T-helper 2 cell treated with Interferon-gamma antibody and Interleukin-4, amounts not matched to agents 100 ng/mL and 5 ng/mL, for 36 hours (primary cell): ENCODE measurements around the gene RNPC3. TPM values are rescaled to one million over a fixed set of nuclear protein-coding genes. Genes with fewer than 3 reads are reported as not detected.

ENCODE experiments used
- intact Hi-C: fragments of 100-400 bp; cut with micrococcal nuclease; formaldehyde crosslinking; loops from one replicate; pipeline ENCODE4 v1.15.1; 2023
- total RNA-seq: library from RNA; stranded (reverse); gene quantifications from 2 replicates; pipeline ENCODE4 v1.2.3, GENCODE V29; 2022

The RNPC3 gene, protein sequence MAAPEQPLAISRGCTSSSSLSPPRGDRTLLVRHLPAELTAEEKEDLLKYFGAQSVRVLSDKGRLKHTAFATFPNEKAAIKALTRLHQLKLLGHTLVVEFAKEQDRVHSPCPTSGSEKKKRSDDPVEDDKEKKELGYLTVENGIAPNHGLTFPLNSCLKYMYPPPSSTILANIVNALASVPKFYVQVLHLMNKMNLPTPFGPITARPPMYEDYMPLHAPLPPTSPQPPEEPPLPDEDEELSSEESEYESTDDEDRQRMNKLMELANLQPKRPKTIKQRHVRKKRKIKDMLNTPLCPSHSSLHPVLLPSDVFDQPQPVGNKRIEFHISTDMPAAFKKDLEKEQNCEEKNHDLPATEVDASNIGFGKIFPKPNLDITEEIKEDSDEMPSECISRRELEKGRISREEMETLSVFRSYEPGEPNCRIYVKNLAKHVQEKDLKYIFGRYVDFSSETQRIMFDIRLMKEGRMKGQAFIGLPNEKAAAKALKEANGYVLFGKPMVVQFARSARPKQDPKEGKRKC
- 23.9 and 25.4 TPM in 2 replicates for total RNA-seq

DNA sequence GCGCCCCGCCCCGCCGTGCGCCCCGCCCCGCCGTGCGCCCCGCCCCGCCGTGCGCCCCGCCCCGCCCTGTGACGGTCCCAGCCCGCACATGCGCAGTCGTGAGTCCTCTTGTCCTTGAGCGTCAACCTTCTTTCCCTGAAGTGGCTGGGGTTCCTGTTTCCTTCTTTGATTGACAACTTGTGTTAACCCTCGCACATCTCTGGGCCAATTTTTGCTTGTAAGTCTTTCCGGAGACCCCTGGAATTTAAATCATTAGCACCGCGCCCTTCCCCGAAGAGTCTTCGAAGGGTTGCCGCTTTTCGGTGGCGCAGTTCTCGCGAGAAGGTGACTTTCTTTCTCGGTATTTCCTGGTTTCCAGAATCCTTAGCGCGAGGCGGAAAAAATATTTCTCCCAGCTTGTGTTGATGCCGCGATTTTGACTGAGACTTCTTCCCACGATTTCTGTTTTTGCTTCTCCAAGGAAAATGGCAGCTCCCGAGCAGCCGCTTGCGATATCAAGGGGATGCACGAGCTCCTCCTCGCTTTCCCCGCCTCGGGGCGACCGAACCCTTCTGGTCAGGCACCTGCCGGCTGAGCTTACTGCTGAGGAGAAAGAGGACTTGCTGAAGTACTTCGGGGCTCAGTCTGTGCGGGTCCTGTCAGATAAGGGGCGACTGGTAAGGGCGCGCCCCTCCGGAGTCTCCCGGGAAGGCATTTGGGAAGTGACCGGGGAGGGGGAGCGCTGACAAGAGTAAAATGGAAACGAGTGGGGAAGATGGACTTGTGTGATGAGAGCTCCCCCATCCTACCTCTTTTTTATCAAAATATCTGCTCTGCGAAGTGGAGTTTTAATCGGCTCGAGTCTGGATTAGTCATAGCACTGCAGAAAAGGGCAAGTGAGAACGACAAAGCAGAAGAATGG, at the start of gene RNPC3:
Gene RNPC3 (plus strand): TSS at position 93 of the 901 bp plus-strand sequence. CDS start 372 bp downstream, at position 465.
- intact Hi-C loops = no loop called here

DNA sequence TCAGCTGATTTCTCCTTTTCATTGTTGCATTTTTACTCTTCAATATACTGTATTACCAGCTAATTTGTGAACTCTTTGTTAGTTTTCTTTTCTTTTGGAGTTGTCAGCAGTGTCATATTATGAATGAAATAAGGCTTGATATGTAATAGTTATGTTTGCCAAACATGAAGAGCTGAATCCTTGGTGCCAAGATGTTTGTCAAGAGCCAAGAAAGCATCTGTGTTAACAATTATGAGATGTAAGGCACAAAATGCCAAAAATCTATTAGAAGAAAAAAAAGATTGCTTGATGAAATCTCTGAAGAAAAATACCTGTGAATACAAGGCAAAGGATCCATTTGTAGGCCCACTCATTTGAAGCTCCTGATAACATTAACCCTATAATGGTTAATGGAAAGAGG, 48.4 kb upstream of the RNPC3 start:
- intact Hi-C loops = no loop called here

DNA sequence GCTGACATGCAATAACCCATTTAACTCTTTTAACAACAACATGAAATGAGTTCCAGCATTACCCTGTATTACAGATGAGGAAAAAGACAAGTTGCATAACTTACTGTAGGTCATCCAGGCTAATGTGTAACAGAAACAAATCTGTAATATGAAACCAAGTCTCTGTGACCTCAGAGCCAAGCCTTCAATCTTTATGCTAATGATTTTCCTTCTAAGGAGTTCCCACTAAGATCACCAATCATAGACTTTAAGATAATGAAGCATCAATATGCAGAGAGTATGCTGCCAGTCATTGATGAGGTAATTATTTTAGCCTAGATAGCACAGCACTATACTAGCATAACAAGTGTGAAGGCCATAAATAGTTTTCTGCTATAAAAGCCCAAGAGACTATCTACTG, 35.6 kb upstream of the RNPC3 start:
- intact Hi-C loops = no loop called here

DNA sequence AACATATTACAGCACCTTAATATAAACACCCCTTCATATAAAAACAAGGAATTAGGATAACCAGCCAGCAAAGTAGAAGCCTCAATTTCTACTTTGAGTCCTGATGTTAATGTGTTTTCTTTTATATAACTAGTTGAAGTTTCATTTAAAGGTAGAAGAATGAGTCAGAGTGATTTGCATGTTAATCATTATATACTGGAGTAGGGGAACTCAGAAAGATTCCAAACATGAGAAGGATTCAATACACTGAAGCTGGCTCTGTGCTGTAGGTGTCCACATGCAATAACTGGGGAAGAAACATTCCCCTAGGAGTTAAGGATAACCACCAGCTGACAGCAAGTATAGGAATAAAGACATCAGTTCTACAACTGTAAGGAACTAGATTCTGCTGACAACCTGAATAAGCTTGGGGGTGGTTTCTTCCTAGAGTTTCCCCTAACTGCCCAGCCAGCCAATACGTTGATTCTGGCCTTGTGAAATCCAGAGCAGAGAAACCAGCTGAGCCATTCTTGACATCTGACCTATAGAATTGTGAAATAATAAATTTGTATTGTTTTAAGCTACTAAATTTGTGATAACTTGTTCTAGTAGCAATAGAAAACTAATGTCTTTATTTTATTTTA, 33.4 kb upstream of the RNPC3 start:
- intact Hi-C loops = no loop called here

DNA sequence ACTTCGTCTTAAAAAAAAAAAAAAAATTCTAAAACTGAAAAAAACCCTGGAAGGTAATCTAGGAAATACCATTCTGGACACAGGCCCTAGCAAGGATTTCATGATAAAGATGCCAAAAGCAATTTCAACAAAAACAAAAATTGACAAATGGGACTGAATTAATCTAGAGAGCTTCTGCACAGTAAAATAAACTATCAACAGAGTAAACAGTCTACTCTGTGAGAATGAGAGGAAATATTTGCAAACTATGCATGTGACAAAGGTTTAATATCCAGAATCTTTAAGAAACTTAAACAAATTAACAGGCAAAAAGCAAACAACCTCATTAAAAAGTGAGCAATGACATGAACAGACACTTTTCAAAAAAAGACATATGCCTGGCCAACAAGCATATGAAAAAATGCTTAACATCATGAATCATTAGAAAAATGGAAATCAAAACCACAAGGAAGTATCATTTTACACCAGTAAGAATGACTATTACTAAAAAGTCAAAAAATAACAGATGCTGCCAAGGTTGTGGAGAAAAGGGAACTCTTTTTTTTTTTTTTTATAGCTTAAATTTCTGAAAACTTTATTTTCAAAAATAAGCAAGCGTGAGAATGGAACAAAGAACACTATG, 29.4 kb upstream of the RNPC3 start:
- intact Hi-C loops = no loop called here

DNA sequence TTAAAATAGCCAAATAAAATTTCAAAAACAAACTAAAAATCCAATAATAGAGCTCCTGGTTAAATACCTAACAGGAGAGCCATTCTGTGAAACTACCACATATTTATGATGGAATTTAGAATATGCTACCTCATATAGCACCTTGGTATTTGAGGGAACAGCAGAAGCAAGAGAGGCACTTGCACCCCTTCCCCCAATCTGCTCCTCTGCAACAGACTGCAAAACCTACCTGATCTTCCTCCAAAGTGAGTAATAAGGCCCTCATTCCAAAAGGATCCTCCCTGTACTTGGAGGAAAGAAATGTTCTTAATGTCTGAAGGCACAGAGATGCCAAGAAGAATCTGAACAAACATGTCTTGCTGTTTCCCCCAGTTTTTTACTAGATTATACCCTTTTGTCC, 28.1 kb upstream of the RNPC3 start:
- intact Hi-C loops = no loop called here

DNA sequence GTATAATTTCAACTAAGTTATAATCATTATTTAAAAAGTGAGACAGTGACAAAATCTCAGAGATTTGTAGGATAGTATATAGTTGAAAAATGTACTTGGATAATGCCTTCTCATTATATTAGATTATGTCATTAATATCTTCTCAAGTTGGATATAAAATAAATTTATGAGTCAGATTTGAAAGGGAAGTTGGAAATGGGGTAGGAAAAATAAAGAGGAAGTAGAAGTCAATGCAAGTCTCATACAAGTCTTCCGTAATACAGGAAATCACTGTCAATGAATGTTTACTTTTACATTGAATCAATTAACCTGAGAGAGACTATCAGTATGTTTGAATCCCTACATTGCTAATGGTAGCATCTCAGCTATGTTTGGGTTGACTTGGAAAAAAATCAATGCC, 16.2 kb upstream of the RNPC3 start:
- intact Hi-C loops = no loop called here

DNA sequence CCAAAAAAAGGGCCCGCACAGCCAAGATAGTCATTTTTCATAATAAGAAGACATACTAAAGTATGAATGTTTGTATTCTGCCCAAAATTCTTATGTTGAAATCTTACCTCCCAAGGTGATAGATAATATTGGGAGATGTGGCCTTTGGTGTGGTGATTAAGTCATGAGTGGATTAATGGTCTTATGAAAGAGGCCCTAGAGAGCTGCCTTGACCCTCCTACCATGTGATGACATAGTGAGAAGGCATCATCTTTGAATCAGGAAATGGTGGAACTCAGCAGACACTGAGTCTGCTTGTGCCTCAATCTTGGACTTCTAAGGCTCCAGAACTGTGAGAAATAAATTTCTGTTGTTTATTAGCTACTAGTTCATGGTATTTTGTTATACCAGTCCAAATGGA, 11.8 kb upstream of the RNPC3 start:
- intact Hi-C loops = loop anchor here (2.0 to 10.0 kb wide), 2 partner anchors 113 to 1989 kb away; no protein-coding TSS in a partner anchor

DNA sequence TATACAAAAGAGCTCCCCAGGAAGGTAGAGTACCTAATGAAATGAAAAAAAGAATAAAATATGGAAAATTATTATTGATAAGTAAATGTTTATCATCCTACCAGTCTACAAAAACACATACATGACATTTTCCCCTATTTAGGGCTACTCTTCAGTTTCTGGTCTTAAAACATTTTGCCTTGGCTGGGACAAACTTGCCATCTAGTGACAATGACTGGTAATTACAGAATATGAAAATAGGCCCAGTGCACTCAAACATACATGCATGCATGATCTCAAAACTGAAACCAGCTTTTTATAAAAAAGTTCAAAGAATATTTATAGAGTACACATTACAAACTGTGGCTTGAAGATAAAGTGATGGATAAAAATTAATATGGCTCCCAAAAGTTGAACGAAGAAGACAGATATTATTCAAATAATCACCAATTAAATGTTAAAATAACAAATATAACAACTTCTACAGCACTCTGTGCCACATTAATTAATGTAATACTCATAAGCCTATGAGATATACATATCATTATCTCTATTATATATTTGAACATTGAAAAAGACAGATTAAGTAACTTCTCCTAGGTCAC, 10.5 kb upstream of the RNPC3 start:
- intact Hi-C loops = loop anchor here (2.0 to 10.0 kb wide), 2 partner anchors 114 to 1990 kb away; no protein-coding TSS in a partner anchor

DNA sequence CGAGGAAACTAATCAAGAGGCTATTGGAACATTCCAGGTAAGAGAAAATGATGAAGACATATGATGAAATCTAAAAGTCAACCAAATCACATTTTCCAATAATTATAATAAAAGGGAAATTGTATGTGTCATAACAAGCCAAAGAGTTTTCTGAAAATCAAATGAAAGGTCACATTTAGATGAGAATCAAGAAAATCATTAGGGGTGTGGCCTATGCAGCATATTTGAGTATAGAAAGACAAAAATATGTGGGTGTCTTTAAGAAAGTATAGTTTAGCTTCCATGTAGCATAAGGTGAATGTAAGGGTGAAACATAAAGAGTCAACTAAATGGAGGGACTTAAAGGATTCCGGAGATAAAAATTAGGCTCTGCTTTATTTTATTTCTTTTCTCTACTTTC, 9.2 kb upstream of the RNPC3 start:
- intact Hi-C loops = loop anchor here (10.0 kb wide), 1 partner anchor 1991 kb away; no protein-coding TSS in a partner anchor

DNA sequence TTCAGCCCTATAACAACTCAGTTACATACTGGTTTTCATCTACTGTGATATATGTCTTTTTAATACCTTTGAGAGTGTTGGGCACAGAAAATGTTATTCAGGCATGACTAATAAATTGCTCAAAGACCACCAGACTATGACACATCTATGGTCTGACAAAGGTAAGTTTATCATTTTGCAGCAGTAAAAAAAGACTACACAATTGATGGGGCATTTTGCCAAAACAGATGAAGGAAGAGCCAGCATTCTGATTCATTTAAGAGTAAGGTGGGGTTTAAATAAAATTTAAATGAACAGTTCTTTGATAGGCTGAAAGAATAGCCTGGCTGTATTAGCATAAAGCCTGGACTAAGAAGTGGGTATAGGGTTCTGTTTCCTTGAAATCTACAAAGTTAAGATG, 8.8 kb upstream of the RNPC3 start:
- intact Hi-C loops = loop anchor here (10.0 kb wide), 1 partner anchor 1992 kb away; no protein-coding TSS in a partner anchor

DNA sequence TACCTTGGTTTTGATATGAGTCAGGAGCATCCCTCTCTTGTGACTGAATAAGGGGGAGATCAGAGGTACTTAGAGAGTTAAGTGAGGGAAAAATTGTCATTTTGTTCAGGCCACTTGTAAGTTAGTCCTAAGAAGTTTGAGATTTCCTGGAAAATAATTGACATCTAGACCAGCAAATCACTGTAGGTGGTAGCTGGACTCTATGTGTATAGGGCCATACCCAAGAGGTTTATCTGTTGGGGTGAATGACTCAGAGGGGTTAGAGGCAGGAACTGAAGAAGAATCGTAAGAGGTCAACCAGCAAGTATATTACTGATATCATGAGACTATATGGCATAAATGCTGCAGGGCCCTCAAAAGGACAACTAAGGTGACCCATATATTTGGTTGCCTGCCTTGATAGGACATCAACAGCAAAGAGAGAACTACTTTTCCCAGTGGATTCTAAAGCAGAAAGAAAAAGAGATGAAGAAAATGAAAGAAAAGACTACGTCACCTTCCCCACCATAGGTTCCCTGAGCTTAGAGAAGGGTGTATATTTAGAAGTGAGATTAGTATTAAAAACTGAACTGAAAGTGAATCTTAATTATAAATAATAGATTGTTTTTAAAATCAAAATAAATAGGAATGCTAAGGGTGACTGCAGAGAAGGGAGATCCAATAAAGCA, 8.0 kb upstream of the RNPC3 start:
- intact Hi-C loops = loop anchor here (10.0 kb wide), 1 partner anchor 1993 kb away; no protein-coding TSS in a partner anchor

DNA sequence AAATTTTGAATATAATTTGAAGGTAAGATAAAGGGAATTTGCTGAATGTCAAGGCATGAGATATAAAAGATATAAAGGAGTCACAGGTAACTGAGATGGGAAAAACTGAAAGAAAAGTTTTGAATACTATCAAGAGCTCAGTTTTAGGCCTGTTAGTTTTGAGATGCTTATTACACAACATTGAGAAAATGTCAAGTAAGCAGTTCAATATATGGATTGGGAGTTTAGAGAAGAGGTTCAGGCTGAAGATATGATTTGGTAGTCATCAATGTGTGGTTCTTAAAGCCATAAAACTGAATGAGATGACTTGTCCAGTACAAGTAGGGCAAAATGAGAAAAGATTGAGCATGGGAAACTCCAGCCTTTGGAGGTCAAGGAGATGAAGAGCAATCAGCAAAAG, 4.7 kb upstream of the RNPC3 start:
- intact Hi-C loops = no loop called here

DNA sequence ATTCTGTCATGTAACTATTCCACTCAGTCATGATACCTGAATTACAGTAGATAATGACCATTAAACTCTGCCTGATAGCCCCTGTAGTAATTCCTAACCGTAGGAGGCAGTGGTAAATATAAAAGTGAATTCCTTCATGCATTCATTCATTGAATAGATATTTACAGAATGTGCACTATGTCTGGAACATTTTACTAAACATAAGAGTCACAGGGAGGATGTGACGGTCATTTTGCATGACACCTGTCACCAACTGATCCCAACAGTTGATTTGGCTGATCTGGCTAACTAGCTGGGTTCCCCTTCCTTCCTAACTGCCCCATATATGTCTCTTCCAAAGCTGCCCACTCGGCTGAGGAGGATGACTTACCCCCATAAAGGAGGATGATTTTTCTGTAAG, 2.2 kb upstream of the RNPC3 start:
- intact Hi-C loops = no loop called here

DNA sequence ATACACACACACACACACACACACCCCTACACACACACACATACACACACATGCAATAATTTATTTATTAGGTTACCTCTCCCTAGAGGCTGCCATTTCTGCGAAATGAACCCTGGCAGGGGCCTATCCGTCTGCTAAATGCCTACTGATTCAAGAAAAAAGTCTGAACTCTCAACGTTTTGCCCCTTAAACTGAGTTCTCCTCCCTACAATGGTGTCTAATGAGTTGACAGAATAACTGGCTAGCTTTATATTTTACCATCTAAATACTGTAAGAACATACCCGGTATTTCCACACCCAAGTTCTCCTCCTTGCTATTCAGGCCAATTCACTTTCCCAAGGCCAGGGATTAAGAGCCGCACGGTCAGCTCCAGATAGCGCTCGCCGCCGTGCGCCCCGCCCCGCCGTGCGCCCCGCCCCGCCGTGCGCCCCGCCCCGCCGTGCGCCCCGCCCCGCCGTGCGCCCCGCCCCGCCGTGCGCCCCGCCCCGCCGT, 339 bp upstream of the RNPC3 start:
- intact Hi-C loops = no loop called here

DNA sequence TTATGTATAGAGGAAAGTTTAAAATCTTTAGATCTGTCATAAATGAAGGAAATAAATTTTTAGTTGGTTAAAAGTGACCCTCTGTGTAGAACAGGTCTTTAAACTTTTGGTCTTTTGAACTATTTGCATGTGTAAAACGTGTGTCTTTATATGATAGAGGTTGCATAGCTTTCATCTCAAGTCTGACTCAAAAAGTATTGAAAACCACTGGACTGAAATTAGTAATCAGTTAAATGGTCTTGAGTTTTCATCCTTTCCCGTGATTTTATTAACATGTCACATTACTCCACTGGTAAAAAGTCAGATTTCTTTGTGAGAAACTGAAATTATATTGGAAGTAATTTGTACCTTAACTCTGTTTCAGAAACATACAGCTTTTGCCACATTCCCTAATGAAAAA, 1.8 kb downstream of the RNPC3 start:
- intact Hi-C loops = no loop called here

DNA sequence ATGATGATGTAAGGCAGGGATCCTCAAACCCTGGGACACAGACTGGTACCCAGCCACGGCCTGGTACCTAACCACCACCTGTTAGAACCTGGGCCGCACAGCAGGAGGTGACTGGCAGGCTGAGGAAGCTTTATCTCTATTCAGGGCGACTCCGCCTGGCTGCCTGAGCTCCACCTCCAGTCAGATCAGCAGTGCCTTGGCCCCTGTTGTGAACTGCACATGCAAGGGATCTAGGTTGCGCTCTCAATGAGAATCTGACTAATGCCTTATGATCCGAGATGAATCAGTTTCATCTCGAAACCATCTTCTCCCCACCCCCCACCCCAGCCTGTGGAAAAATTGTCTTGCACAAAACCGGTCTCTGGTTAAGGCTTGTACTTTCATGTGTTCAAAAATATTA, 4.2 kb downstream of the RNPC3 start:
- intact Hi-C loops = no loop called here

DNA sequence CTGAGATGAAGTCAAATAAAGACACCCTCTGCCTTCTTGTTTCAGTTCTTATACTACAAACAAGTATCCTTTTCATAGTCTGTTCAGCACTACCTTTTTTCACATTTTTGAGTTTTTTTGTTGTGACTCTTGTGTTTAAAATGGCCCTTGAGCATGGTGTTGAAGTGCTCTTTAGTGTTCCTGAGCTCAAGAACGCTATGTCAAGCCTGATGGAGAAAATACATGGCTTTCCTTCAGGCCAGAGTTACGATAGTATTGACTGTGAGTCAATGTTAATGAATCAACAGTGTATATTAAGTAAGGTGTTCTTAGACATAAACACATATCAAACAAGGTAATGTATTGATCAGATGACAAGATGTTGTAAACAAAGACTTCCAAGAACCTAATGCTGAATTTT, 12.7 kb downstream of the RNPC3 start:
- intact Hi-C loops = no loop called here

DNA sequence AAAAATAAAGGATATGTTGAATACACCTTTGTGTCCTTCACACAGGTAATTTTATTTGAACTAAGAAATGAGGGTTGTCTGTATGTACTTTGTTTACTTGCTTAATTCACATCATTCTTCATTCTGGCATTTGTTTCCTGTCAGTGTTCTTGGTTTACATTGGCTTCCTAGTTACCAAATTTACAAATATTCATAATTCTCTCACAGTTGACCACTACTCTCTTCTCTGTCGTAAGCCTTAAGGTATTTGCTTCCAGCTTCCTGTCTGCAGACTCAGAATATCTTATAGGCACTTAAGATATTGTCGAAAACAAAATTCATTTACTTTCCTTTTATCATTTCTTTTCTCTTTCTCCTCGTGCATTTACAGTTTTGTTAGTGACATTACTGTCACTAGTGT, 15.9 kb downstream of the RNPC3 start:
- intact Hi-C loops = no loop called here

DNA sequence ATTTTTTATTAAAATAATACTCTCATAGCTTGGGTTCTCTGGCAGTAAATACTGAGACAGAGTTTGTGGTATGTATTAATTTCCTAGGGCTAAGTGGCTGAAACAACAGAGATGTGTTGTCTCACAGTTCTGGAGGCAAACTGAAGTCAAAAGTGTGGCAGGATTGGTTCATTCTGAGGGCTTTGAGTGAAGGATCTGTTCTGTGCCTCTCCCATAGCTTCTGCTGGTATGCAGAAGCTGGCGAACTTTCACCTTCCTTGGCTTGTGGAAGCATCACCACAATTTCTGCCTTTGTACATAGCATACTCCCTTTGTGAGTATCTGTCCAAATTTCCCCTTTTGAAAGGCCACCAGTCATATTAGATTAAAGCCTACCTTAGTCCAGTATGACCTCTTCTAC, 21.0 kb downstream of the RNPC3 start:
- intact Hi-C loops = no loop called here
